GM18507 (cell line): ENCODE data around the gene TNRC18.
"Not testable (repeated sequence)": the region's sequence is repeated elsewhere in the genome, so short reads cannot be mapped to it uniquely, and the experiment has no call there.

Source experiments
- DNase-seq: peaks from one replicate; pipeline ENCODE4 v3.0.0; 2011; ENCODE audit warnings: low read depth; ENCODE audit not compliant: insufficient read length; ENCODE audit errors: extremely low spot score
- FAIRE-seq: peaks from 2 replicates; lab custom pipeline; 2011; peaks lifted over from hg19 to GRCh38; lab: Jason Lieb, UNC

Gene TNRC18

GRCh38 chr7:5265320-5266190 lies 158.1 kb downstream of the TNRC18 start:
- DNase-seq (no peak), FAIRE-seq (no peak)

DNA sequence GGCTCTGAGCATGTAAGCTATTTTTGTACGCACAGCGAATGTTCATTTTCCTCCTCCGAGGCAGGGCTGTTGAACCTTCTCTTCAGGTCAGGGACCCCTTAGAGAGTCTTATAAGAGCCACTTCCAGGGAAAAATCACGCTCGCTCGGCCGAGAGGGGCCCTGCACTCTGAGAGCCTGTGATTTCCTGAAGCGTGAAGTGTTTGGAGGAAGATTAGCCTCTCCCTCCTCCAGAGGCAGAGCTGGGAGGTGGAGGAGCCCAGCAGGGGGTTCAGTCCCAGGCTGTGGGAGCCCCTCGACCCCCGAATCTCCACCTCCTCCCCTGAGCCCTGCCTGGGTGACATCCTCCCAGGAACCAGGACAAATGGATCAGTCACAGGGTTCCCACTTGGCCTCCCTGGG lies 160.6 kb downstream of the TNRC18 start:
- FAIRE-seq, DNase-seq: not testable (repeated sequence)

GRCh38 chr7:5260530-5261068 lies 163.0 kb downstream of the TNRC18 start:
- not testable (repeated sequence) for FAIRE-seq, DNase-seq
